Karpas-422 (cell line): ENCODE data around the gene ATG4C. TPM values are rescaled to one million over a fixed set of nuclear protein-coding genes. Genes with fewer than 3 reads are reported as not detected.
A peak's percentile ranks its signal among the peaks of the same experiment; 100 is the strongest.
"Not testable (repeated sequence)": the region's sequence is repeated elsewhere in the genome, so short reads cannot be mapped to it uniquely, and the experiment has no call there.

Experiments
- DNase-seq: peaks from one replicate; pipeline ENCODE4 v3.0.0-alpha.2; 2015
- H2AFZ ChIP-seq: fragments of 200-600 bp; sonication (generic); 2 replicates; pipeline ENCODE4 v1.6.1; 2014; ENCODE audit warnings: antibody characterized with exemption, low read length, mixed read lengths
- H3K27ac ChIP-seq: fragments of 200-600 bp; sonication (generic); 2 replicates; pipeline ENCODE4 v1.5.1; 2014; ENCODE audit warnings: mild to moderate bottlenecking, low read length, moderate library complexity
- H3K27me3 ChIP-seq: fragments of 200-600 bp; sonication (generic); 2 replicates; pipeline ENCODE4 v1.6.1; 2014; ENCODE audit warnings: low read length, mixed read lengths
- H3K36me3 ChIP-seq: fragments of 200-600 bp; sonication (generic); 2 replicates; pipeline ENCODE4 v1.6.1; 2014; ENCODE audit warnings: low read length, mixed read lengths; ENCODE audit not compliant: insufficient read depth
- H3K4me1 ChIP-seq: fragments of 200-600 bp; sonication (generic); 2 replicates; pipeline ENCODE4 v1.6.1; 2014; ENCODE audit warnings: mild to moderate bottlenecking, low read length, mixed read lengths
- H3K4me2 ChIP-seq: fragments of 200-600 bp; sonication (generic); 2 replicates; pipeline ENCODE4 v1.6.1; 2014; ENCODE audit warnings: low read length, low read depth, mild to moderate bottlenecking; ENCODE audit not compliant: poor library complexity, severe bottlenecking
- H3K4me3 ChIP-seq: fragments of 200-600 bp; sonication (generic); 2 replicates; pipeline ENCODE4 v1.5.1; 2014; ENCODE audit warnings: mild to moderate bottlenecking, antibody characterized with exemption, low read length, mixed read lengths
- H3K79me2 ChIP-seq: fragments of 200-600 bp; sonication (generic); 2 replicates; pipeline ENCODE4 v1.6.1; 2014; ENCODE audit warnings: mild to moderate bottlenecking, low read length, mixed read lengths
- H3K9ac ChIP-seq: fragments of 200-600 bp; sonication (generic); 2 replicates; pipeline ENCODE4 v1.6.0; 2014; ENCODE audit warnings: low read length
- H3K9me2 ChIP-seq: fragments of 200-600 bp; sonication (generic), shearing (Covaris generic); replicated peaks from 2 replicates; pipeline ENCODE4 v1.6.0; 2014; ENCODE audit warnings: mild to moderate bottlenecking, low read length, moderate library complexity; ENCODE audit not compliant: insufficient read depth
- H3K9me3 ChIP-seq: fragments of 300-700, 200-600 bp; sonication (generic); 2 replicates; pipeline ENCODE4 v1.6.1; 2014; ENCODE audit warnings: low read length, mixed read lengths
- H4K20me1 ChIP-seq: fragments of 200-600 bp; sonication (generic); 2 replicates; pipeline ENCODE4 v1.6.1; 2014; ENCODE audit warnings: mild to moderate bottlenecking, antibody characterized with exemption, low read length, low read depth; ENCODE audit not compliant: insufficient read depth
- total RNA-seq: library from RNA; depleted of rRNA; stranded (reverse); fragments of >200 nt; shearing (Covaris generic); gene quantifications from 2 replicates; pipeline ENCODE4 v1.2.3, GENCODE V29; 2014; ENCODE audit warnings: low replicate concordance

ATG4C gene
- total RNA-seq, 1 experiment from 2014 or later: 18.6 TPM

GRCh38 chr1:62772607-62773295 lies 11.2 kb upstream of the ATG4C start:
- Histone ChIP-seq H3K79me2 (no peaks in the 10 kb centered on the region), H3K9me2 (no peaks in the 10 kb centered on the region), H3K36me3 (no peaks in the 10 kb centered on the region), H3K9ac (no peak overlapping the region), H3K27me3 (no peaks in the 10 kb centered on the region; the same call in 1 of the 2 replicates), H3K9me3 (peaks cover 9% of the 10 kb centered on the region; the same call in 1 of the 2 replicates), H4K20me1 (no peaks in the 10 kb centered on the region), H3K4me1 (no peaks in the 10 kb centered on the region), H3K4me3 (no peak overlapping the region), H3K4me2 (no peak overlapping the region), H3K27ac (no peak overlapping the region), H2AFZ (no peak overlapping the region)
- no peak for DNase-seq

GRCh38 chr1:62774006-62774405 lies 9.9 kb upstream of the ATG4C start:
- no peaks in the 10 kb centered on the region for H4K20me1 ChIP-seq

GRCh38 chr1:62774971-62775595 lies 8.8 kb upstream of the ATG4C start:
- Histone ChIP-seq H3K27me3 (no peaks in the 10 kb centered on the region; the same call in 1 of the 2 replicates), H4K20me1 (no peaks in the 10 kb centered on the region), H3K27ac (no peak overlapping the region), H3K9ac (no peak overlapping the region), H3K9me3 (peaks cover 9% of the 10 kb centered on the region; the same call in 1 of the 2 replicates), H2AFZ (no peak overlapping the region), H3K79me2 (no peaks in the 10 kb centered on the region), H3K4me2 (no peak overlapping the region), H3K9me2 (no peaks in the 10 kb centered on the region), H3K36me3 (no peaks in the 10 kb centered on the region), H3K4me1 (no peaks in the 10 kb centered on the region), H3K4me3 (no peak overlapping the region)
- no peak for DNase-seq

More at GRCh38 chr1:62774006-62774405, 9.9 kb upstream of the ATG4C start:
- Histone ChIP-seq H3K27me3 (no peaks in the 10 kb centered on the region; the same call in 1 of the 2 replicates), H2AFZ (no peak overlapping the region), H3K4me3 (no peak overlapping the region), H3K27ac (no peak overlapping the region), H3K9ac (no peak overlapping the region), H3K36me3 (no peaks in the 10 kb centered on the region), H3K4me2 (no peak overlapping the region), H3K4me1 (no peaks in the 10 kb centered on the region), H3K79me2 (no peaks in the 10 kb centered on the region), H3K9me2 (no peaks in the 10 kb centered on the region), H3K9me3 (peaks cover 9% of the 10 kb centered on the region; the same call in 1 of the 2 replicates)
- DNase-seq: no peak

GRCh38 chr1:62778208-62778607 lies 5.7 kb upstream of the ATG4C start:
- Histone ChIP-seq H2AFZ (no peak overlapping the region), H4K20me1 (no peaks in the 10 kb centered on the region), H3K4me3 (no peak overlapping the region), H3K9me3 (no peaks in the 10 kb centered on the region; the same call in 1 of the 2 replicates), H3K4me1 (no peaks in the 10 kb centered on the region), H3K36me3 (no peaks in the 10 kb centered on the region), H3K9ac (no peak overlapping the region), H3K9me2 (no peaks in the 10 kb centered on the region), H3K27me3 (no peaks in the 10 kb centered on the region; the same call in 1 of the 2 replicates), H3K27ac (no peak overlapping the region), H3K79me2 (no peaks in the 10 kb centered on the region), H3K4me2 (no peak overlapping the region)
- DNase-seq: no peak

GRCh38 chr1:62781841-62782543 lies 1.9 kb upstream of the ATG4C start:
- Histone ChIP-seq H3K9ac (no peak overlapping the region), H3K27me3 (no peaks in the 10 kb centered on the region), H3K9me2 (no peaks in the 10 kb centered on the region), H2AFZ (no peak overlapping the region), H3K4me3 (no peak overlapping the region), H3K79me2 (peaks cover 30% of the 10 kb centered on the region), H4K20me1 (no peaks in the 10 kb centered on the region), H3K4me1 (peaks cover 19% of the 10 kb centered on the region), H3K36me3 (no peaks in the 10 kb centered on the region), H3K4me2 (no peak overlapping the region), H3K27ac (no peak overlapping the region), H3K9me3 (no peaks in the 10 kb centered on the region)
- no peak for DNase-seq

GRCh38 chr1:62782544-62783212 lies 1.3 kb upstream of the ATG4C start:
- not testable (repeated sequence) for H3K27ac ChIP-seq, DNase-seq, H2AFZ ChIP-seq, H3K9ac ChIP-seq, H3K9me3 ChIP-seq, H3K4me2 ChIP-seq, H3K4me3 ChIP-seq, H3K9me2 ChIP-seq, H3K36me3 ChIP-seq, H4K20me1 ChIP-seq, H3K27me3 ChIP-seq
- Histone ChIP-seq H3K79me2 (peaks cover 37% of the 10 kb centered on the region), H3K4me1 (peaks cover 23% of the 10 kb centered on the region)

GRCh38 chr1:62784509-62785365 lies 805 bp downstream of the ATG4C start:
- Histone ChIP-seq H3K36me3 (no peaks in the 10 kb centered on the region), H3K27me3 (no peaks in the 10 kb centered on the region), H3K9me3 (no peaks in the 10 kb centered on the region), H2AFZ (peak overlapping the region; percentile 94; the same call in 1 of the 2 replicates), H3K27ac (peak overlapping the region; percentile 79), H3K9me2 (no peaks in the 10 kb centered on the region), H3K4me2 (peak overlapping the region; percentile 97), H3K9ac (peak overlapping the region; percentile 84), H4K20me1 (no peaks in the 10 kb centered on the region), H3K4me1 (peaks cover 23% of the 10 kb centered on the region), H3K4me3 (peak overlapping the region; percentile 94), H3K79me2 (peaks cover 57% of the 10 kb centered on the region)
- DNase-seq: peak; percentile 74
